SK-N-SH treated with all-trans-retinoic acid at 6 μM for 48 hours (cell line): ENCODE results near the gene FNDC3B.

Experiments
- BACH2 ChIP-seq: fragments of 250-450 bp; sonication (Bioruptor Pico); IDR thresholded peaks from 2 replicates; pipeline ENCODE4 v1.9.0; 2021; ENCODE audit warnings: mild to moderate bottlenecking, borderline replicate concordance
- CREB5 ChIP-seq: fragments of 250-450 bp; sonication (Bioruptor Pico); IDR thresholded peaks from 2 replicates; pipeline ENCODE4 v1.5.1; 2020; ENCODE audit warnings: low read depth, mild to moderate bottlenecking, moderate library complexity

- TF ChIP-seq CREB5 (CRISPR knock-in tag): no peak
- TF ChIP-seq BACH2: no peak
Observed at GRCh38 chr3:172246107-172246844, 206.9 kb downstream of the FNDC3B start.
